Esophagus muscularis mucosa (tissue), 3 donors: Measurements from ENCODE around the gene PPP2R1A.

Experiments
- POLR2A ChIP-seq: fragments of 450-650 bp; IDR thresholded peaks from one replicate; pipeline ENCODE4 v1.6.1; 2017; ENCODE audit warnings: antibody characterized with exemption, moderate library complexity, mild to moderate bottlenecking, low read depth
- TF ChIP-seq, protein P1 (sequence below), 3 experiments: fragments of 200-600 bp in 2 of 3; fragments of 450-650 bp in 1 of 3; sonication (generic) in 2 of 3; IDR thresholded peaks; one replicate each; pipeline ENCODE4 v1.5.1; 2017 to 2019; ENCODE audit warnings: antibody characterized with exemption in 3 of 3, mild to moderate bottlenecking in 2 of 3, moderate library complexity in 1 of 3

GRCh38 chr19:52229524-52229923 is 39.7 kb downstream of the PPP2R1A start:
- TF ChIP-seq, protein P1, sequence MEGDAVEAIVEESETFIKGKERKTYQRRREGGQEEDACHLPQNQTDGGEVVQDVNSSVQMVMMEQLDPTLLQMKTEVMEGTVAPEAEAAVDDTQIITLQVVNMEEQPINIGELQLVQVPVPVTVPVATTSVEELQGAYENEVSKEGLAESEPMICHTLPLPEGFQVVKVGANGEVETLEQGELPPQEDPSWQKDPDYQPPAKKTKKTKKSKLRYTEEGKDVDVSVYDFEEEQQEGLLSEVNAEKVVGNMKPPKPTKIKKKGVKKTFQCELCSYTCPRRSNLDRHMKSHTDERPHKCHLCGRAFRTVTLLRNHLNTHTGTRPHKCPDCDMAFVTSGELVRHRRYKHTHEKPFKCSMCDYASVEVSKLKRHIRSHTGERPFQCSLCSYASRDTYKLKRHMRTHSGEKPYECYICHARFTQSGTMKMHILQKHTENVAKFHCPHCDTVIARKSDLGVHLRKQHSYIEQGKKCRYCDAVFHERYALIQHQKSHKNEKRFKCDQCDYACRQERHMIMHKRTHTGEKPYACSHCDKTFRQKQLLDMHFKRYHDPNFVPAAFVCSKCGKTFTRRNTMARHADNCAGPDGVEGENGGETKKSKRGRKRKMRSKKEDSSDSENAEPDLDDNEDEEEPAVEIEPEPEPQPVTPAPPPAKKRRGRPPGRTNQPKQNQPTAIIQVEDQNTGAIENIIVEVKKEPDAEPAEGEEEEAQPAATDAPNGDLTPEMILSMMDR (IDR thresholded peaks at IDR 0.05): no peak
- no peak for TF ChIP-seq POLR2A
